GM13977 (cell line): ENCODE measurements around the gene MRPL10.

Experiments used
- DNase-seq: peaks from one replicate; pipeline ENCODE4 v3.0.0; 2012; ENCODE audit warnings: low spot score
- in situ Hi-C: fragments of 300-500 bp; cut with MboI; formaldehyde crosslinking; loops from one replicate; pipeline ENCODE4 v1.12.0; 2022; ENCODE audit warnings: low sequenced_read_pairs, low pct_unique_long_range_greater_than_20kb, mixed read lengths, inconsistent platforms; ENCODE audit not compliant: unreplicated experiment
- TF ChIP-seq, protein P1 (sequence below): IDR thresholded peaks from 2 replicates; pipeline ENCODE4 v1.5.1; 2012; ENCODE audit warnings: mild to moderate bottlenecking, control low read depth; ENCODE audit not compliant: insufficient read depth; ENCODE audit errors: extremely low read depth, missing control alignments

The MRPL10 gene

DNA sequence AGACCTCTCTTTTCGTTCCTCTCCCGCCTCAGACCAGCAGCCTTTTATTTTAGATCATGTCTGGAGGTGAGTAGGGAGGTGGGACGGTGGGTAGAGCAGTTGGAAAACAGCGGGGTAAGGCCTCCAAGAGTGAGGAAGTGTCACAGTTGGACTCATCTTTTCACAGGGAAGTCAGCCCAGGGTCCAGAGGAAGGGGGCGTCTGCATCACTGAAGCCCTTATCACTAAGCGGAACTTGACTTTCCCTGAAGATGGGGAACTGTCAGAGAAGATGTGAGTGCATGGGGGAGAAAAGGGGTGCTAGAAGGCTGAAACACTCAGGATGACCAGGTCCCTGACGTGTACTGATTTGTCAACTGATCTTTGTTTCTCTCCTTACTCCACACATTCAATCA lies 590 bp upstream of the MRPL10 start:
- in situ Hi-C loops = no loop called here
- DNase-seq = no peak
- TF ChIP-seq, protein P1, sequence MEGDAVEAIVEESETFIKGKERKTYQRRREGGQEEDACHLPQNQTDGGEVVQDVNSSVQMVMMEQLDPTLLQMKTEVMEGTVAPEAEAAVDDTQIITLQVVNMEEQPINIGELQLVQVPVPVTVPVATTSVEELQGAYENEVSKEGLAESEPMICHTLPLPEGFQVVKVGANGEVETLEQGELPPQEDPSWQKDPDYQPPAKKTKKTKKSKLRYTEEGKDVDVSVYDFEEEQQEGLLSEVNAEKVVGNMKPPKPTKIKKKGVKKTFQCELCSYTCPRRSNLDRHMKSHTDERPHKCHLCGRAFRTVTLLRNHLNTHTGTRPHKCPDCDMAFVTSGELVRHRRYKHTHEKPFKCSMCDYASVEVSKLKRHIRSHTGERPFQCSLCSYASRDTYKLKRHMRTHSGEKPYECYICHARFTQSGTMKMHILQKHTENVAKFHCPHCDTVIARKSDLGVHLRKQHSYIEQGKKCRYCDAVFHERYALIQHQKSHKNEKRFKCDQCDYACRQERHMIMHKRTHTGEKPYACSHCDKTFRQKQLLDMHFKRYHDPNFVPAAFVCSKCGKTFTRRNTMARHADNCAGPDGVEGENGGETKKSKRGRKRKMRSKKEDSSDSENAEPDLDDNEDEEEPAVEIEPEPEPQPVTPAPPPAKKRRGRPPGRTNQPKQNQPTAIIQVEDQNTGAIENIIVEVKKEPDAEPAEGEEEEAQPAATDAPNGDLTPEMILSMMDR = no peak

DNA sequence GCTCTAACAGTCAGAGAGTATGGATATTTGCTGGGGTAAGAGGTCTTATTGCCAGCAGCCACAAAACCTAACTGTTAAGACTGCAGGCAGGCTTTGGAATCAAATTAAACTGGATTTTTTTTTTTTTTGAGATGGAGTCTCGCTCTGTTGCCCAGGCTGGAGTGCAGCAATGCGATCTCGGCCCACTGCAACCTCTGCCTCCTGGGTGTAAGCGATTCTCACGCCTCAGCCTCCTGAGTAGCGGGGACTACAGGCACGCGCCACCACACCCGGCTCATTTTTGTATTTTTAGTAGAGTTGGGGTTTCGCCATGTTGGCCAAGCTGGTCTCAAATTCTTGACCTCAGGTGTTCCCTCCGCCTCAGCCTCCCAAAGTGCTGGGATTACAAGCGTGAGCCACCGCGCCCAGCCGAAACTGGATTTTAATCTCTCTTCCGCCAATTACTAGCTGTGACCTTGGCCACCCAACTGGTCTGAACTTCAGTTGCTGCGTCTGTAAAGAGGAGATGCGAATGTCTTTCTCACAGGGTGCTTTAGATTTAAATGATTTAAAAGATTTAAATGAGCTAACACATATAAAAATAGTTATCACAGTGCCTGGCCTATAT lies 842 bp downstream of the MRPL10 start:
- in situ Hi-C loops = no loop called here

DNA sequence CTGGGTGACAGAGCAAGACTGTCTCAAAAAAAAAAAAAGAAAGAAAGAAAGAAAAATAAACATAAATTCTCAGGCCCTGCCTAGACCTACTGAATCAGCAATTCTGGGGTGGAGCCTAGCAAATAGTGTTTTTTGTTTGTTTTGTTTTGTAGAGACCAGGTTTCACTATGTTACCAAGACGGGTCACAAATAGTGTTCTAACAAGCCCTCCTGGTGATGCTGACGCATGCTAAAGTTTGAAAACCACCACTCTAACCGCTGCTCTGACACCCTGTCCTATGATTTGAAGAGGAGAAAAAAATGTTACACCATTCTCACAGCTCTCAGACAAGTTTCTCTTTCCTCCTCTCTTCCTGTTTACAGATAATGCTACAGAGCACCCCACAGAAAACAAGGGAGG lies 1.5 kb downstream of the MRPL10 start:
- in situ Hi-C loops = no loop called here
- TF ChIP-seq, protein P1 = no peak
- no peak for DNase-seq

More for the DNA sequence above, 842 bp downstream of the MRPL10 start:
- TF ChIP-seq, protein P1 = no peak
- no peak for DNase-seq

DNA sequence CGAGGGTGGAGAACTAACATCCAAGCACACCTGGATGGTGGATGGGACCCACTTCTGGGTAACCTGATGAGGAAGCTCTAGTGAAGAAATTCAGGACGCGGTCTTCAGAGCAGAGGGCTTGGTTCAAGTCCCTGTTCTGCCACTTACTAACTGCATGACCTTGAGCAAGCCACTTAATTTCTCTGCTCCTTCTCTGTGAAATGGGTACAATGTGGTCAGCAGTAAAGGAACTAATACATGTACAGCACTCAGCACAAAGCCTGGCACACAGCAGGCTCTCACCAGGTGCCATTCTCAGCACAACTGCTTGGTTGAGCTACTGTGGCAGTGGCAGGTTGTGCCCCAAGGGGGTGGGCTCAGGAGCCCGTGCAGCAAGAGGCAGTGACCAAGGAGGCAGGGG lies 7.8 kb downstream of the MRPL10 start:
- DNase-seq = no peak
- in situ Hi-C loops = no loop called here
- TF ChIP-seq, protein P1 = no peak

DNA sequence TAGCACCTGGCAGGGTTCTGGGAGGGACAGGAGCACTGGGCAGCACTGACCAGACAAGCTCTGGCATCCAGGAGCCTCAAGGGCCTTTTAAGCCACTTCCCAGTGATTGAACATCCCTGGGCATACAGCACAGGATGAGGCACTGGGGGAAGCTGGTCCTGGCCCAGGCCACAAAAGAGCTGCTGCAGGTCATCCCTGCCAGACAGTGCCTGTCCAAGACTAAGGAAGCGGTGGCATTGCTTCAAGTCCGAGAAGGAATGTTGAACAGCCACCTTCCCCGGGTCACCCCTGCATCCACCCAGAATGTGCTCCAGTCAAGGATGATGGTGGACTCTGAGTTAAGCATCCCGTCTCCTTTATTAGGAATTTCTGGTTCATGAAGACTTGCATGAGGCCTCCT lies 8.6 kb downstream of the MRPL10 start:
- in situ Hi-C loops = no loop called here
- DNase-seq = no peak
- TF ChIP-seq, protein P1 = no peak

DNA sequence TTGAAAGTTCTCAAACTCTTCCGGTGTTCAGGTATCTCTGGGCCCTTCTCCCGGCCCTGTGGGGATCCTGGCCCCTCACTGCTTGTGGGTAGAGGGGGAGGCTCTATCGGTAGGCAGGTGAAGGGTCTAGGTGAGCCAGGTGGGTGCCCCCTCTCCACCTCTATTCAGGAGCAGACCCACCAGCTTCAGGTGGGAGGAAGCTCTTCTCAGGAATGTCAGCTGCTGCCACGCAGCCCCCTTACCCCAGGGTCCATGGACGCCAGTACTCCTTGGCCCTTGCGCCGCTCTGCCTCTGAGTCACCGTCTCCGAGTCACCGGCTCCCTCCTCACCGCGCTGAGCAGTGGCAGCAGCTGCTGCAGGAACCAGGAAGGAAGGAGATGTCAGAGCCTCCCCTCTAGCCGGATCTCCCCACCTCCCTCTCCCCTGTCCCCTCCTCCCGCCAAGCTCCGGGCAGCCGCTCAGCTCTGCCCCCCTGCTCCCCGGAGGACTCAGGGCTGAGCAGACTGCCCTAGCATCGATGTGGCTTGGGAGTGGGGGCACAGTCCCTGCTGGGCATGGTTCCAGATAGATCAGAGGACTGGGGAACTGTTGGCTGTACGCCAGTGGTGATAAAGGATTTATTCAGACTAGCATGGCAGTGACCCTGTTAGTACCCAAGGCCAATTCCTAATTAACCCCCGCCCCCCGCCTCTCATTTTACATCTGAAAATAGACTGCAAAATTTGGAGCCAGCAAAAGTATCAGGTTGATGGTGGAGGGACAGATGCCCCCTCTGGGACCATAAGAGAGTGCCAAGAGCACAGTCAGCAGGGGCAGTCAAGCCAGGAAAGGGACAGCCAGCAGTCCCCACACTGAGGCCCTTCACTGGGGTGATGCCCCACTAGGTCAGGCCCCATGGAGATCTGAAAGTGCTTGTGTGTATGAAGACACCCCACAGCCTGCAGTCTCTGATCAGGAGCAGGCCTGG lies 9.6 kb downstream of the MRPL10 start, which contains the start of gene OSBPL7:
TSS of gene OSBPL7 (minus strand) at position 371 of the 968 bp plus-strand sequence. CDS start 1,516 bp downstream, outside the sequence.
- TF ChIP-seq, protein P1 = peak; percentile 71
- peak; percentile 88 for DNase-seq
- in situ Hi-C loops = no loop called here
